Parathyroid adenoma (tissue), 2 donors: ENCODE results near the gene NAPG.
"Not testable (repeated sequence)": the region's sequence is repeated elsewhere in the genome, so short reads cannot be mapped to it uniquely, and the experiment has no call there.

Source experiments
- H2AFZ ChIP-seq: fragments of 300-600 bp; sonication (generic); one replicate; pipeline ENCODE4 v1.7.0; 2017; ENCODE audit warnings: antibody characterized with exemption, mild to moderate bottlenecking
- H3K27ac ChIP-seq: fragments of 300-600 bp; sonication (generic); one replicate; pipeline ENCODE4 v1.7.0; 2017
- H3K27me3 ChIP-seq: fragments of 300-600 bp; sonication (generic); one replicate; pipeline ENCODE4 v1.7.0; 2017; ENCODE audit warnings: low read length; ENCODE audit not compliant: control insufficient read depth, insufficient read depth
- H3K36me3 ChIP-seq: fragments of 300-600 bp; sonication (generic); one replicate; pipeline ENCODE4 v1.7.0; 2017; ENCODE audit warnings: low read length; ENCODE audit not compliant: control insufficient read depth, insufficient read depth
- H3K4me1 ChIP-seq: fragments of 300-600 bp; sonication (generic); one replicate; pipeline ENCODE4 v1.7.0; 2017; ENCODE audit warnings: control low read depth
- H3K4me2 ChIP-seq: fragments of 300-600 bp; sonication (generic); one replicate; pipeline ENCODE4 v1.7.0; 2017; ENCODE audit warnings: low read length
- H3K4me3 ChIP-seq: fragments of 300-600 bp; sonication (generic); one replicate; pipeline ENCODE4 v1.7.0; 2017; ENCODE audit warnings: low read depth, low read length
- H3K79me2 ChIP-seq: fragments of 300-600 bp; sonication (generic); one replicate; pipeline ENCODE4 v1.7.0; 2017; ENCODE audit warnings: control low read depth
- H3K9ac ChIP-seq: fragments of 300-600 bp; sonication (generic); one replicate; pipeline ENCODE4 v1.7.0; 2017; ENCODE audit warnings: mild to moderate bottlenecking
- H3K9me3 ChIP-seq: fragments of 300-600 bp; sonication (generic); one replicate; pipeline ENCODE4 v1.7.0; 2017; ENCODE audit warnings: low read length; ENCODE audit not compliant: control insufficient read depth
- TF ChIP-seq, protein P1 (sequence below): fragments of 300-600 bp; sonication (generic); IDR thresholded peaks from one replicate; pipeline ENCODE4 v1.7.0; 2017; ENCODE audit warnings: antibody characterized with exemption, mild to moderate bottlenecking
- donor health status: primary hyperparathyroidism.

NAPG gene

GRCh38 chr18:10570622-10571021 lies 44.8 kb downstream of the NAPG start:
- no peak overlapping the region for H3K4me3 ChIP-seq
- no peaks in the 10 kb centered on the region for H3K4me1 ChIP-seq
- no peak overlapping the region for H2AFZ ChIP-seq
- H3K27ac ChIP-seq = no peak overlapping the region
- H3K9ac ChIP-seq = no peak overlapping the region
- no peaks in the 10 kb centered on the region for H3K9me3 ChIP-seq
- no peaks in the 10 kb centered on the region for H3K27me3 ChIP-seq
- TF ChIP-seq, protein P1, sequence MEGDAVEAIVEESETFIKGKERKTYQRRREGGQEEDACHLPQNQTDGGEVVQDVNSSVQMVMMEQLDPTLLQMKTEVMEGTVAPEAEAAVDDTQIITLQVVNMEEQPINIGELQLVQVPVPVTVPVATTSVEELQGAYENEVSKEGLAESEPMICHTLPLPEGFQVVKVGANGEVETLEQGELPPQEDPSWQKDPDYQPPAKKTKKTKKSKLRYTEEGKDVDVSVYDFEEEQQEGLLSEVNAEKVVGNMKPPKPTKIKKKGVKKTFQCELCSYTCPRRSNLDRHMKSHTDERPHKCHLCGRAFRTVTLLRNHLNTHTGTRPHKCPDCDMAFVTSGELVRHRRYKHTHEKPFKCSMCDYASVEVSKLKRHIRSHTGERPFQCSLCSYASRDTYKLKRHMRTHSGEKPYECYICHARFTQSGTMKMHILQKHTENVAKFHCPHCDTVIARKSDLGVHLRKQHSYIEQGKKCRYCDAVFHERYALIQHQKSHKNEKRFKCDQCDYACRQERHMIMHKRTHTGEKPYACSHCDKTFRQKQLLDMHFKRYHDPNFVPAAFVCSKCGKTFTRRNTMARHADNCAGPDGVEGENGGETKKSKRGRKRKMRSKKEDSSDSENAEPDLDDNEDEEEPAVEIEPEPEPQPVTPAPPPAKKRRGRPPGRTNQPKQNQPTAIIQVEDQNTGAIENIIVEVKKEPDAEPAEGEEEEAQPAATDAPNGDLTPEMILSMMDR = no peak
- H3K36me3 ChIP-seq = no peaks in the 10 kb centered on the region
- H3K4me2 ChIP-seq = no peak overlapping the region
- H3K79me2 ChIP-seq = no peaks in the 10 kb centered on the region

DNA sequence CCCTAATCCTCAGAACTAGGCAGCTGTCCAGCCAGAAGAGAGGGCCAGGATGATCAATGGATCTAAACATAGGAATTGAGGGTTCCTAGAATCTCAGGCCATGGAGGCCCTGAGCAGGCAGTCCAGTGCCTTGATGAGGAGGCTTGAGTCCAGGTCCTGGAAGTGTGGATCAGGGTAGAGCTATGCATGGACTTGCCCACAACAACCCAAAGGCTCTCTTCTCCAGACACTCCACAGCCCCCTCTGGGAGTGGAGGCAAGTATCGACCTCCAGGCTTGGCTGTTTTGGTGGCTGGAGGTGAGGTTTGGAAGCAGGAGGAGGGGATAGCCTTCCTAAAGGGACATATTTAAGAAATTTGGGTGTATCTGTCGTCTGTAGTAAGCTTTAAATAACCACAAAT lies 45.7 kb downstream of the NAPG start:
- H3K36me3 ChIP-seq = no peaks in the 10 kb centered on the region
- H3K27me3 ChIP-seq = no peaks in the 10 kb centered on the region
- H3K4me1 ChIP-seq = no peaks in the 10 kb centered on the region
- no peak overlapping the region for H3K4me2 ChIP-seq
- H3K9ac ChIP-seq = no peak overlapping the region
- TF ChIP-seq, protein P1 = no peak
- no peak overlapping the region for H2AFZ ChIP-seq
- no peaks in the 10 kb centered on the region for H3K9me3 ChIP-seq
- no peaks in the 10 kb centered on the region for H3K79me2 ChIP-seq
- H3K4me3 ChIP-seq = no peak overlapping the region
- no peak overlapping the region for H3K27ac ChIP-seq

- H3K27me3 ChIP-seq, H3K4me3 ChIP-seq, H3K36me3 ChIP-seq, H3K4me2 ChIP-seq, H3K27ac ChIP-seq, H3K9me3 ChIP-seq, H3K79me2 ChIP-seq, H2AFZ ChIP-seq, H3K4me1 ChIP-seq, H3K9ac ChIP-seq: not testable (repeated sequence)
Measured at GRCh38 chr18:10573261-10573660, 47.4 kb downstream of the NAPG start.

- not testable (repeated sequence) for H3K4me1 ChIP-seq, H3K4me3 ChIP-seq
Measured at GRCh38 chr18:10574412-10574811, 48.6 kb downstream of the NAPG start.

DNA sequence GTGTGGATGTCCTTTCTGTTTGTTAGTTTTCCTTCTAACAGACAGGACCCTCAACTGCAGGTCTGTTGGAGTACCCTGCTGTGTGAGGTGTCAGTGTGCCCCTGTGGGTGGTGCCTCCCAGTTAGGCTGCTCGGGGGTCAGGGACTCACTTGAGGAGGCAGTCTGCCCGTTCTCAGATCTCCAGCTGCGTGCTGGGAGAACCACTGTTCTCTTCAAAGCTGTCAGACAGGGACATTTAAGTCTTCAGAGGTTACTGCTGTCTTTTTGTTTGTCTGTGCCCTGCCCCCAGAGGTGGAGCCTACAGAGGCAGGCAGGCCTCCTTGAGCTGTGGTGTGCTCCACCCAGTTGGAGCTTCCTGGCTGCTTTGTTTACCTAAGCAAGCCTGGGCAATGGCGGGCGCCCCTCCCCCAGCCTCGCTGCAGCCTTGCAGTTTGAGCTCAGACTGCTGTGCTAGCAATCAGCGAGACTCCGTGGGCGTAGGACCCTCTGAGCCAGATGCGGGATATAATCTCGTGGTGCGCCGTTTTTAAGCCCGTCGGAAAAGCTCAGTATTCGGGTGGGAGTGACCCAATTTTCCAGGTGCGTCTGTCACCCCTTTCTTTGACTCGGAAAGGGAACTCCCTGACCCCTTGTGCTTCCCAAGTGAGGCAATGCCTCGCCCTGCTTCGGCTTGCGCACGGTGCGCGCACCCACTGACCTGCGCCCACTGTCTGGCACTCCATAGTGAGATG lies 52.2 kb downstream of the NAPG start:
- not testable (repeated sequence) for H3K4me3 ChIP-seq, H3K27ac ChIP-seq, H3K4me1 ChIP-seq, H3K36me3 ChIP-seq, H2AFZ ChIP-seq, H3K4me2 ChIP-seq, H3K9ac ChIP-seq, H3K79me2 ChIP-seq, H3K27me3 ChIP-seq, H3K9me3 ChIP-seq

More at GRCh38 chr18:10574412-10574811, 48.6 kb downstream of the NAPG start:
- H3K9ac ChIP-seq, H3K9me3 ChIP-seq, H3K27me3 ChIP-seq, H3K27ac ChIP-seq, H2AFZ ChIP-seq, H3K36me3 ChIP-seq, H3K79me2 ChIP-seq, H3K4me2 ChIP-seq: not testable (repeated sequence)

DNA sequence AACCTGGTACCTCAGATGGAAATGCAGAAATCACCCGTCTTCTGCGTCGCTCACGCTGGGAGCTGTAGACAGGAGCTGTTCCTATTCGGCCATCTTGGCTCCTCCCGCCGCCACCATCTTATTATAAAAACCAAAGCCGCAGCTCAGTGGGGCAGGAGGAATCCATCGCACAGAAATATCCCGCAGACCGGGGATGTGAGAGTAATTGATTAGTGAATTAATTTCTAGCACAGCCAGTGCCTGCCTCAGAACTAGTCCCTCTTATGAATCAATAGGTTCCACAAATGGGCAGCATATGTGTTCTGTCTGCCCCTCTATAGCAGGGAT lies 52.7 kb downstream of the NAPG start:
- H3K36me3 ChIP-seq = not testable (repeated sequence)

More for the DNA sequence above, 52.7 kb downstream of the NAPG start:
- H3K79me2 ChIP-seq, H3K4me2 ChIP-seq, H3K27me3 ChIP-seq, H3K9me3 ChIP-seq, H3K4me1 ChIP-seq, H3K4me3 ChIP-seq, H3K27ac ChIP-seq, H2AFZ ChIP-seq, H3K9ac ChIP-seq: not testable (repeated sequence)
